Activated CD4-positive, CD25-positive, alpha-beta regulatory T cell treated with anti-CD3 and anti-CD28 coated beads, Interleukin-2, amount 50 U/mL, for 24 hours (primary cell): Measurements from ENCODE around the gene TH.
"Not testable (repeated sequence)": the region's sequence is repeated elsewhere in the genome, so short reads cannot be mapped to it uniquely, and the experiment has no call there.

Experiments used
- ATAC-seq, 2 donors: fragments of 150-1000 bp; cut with Tn5 transposase; one replicate each; pipeline ENCODE4 v1.10.0; 2021; ENCODE audit warnings: mild to moderate bottlenecking in 1 of 2, moderate library complexity in 1 of 2

The TH gene

GRCh38 chr11:2128130-2128510 lies 43.5 kb downstream of the TH start:
- ATAC-seq: no peak

GRCh38 chr11:2127482-2128129 lies 44.0 kb downstream of the TH start:
- ATAC-seq: no peak

- no peak for ATAC-seq
These were observed 45.0 kb downstream of the TH start for GRCh38 chr11:2126520-2127085.

GRCh38 chr11:2124736-2125484 lies 46.7 kb downstream of the TH start:
- not testable (repeated sequence) for ATAC-seq

GRCh38 chr11:2123628-2123960 lies 48.0 kb downstream of the TH start:
- no peak for ATAC-seq

GRCh38 chr11:2122907-2123627 lies 48.5 kb downstream of the TH start:
- no peak for ATAC-seq

GRCh38 chr11:2122222-2122906 lies 49.3 kb downstream of the TH start:
- no peak for ATAC-seq

- no peak for ATAC-seq
These were observed 50.1 kb downstream of the TH start for GRCh38 chr11:2121227-2122130.

- no peak for ATAC-seq
These were observed 51.1 kb downstream of the TH start for GRCh38 chr11:2120359-2121100.

GRCh38 chr11:2118677-2119076 lies 52.9 kb downstream of the TH start:
- ATAC-seq: no peak

GRCh38 chr11:2116680-2117079 lies 54.9 kb downstream of the TH start:
- ATAC-seq: no peak

- no peak for ATAC-seq
These were observed 56.3 kb downstream of the TH start for GRCh38 chr11:2115308-2115707.

GRCh38 chr11:2114430-2115241 lies 57.0 kb downstream of the TH start:
- ATAC-seq: no peak
